ENCODE results near the gene ACSF3.

ACSF3 gene

DNA sequence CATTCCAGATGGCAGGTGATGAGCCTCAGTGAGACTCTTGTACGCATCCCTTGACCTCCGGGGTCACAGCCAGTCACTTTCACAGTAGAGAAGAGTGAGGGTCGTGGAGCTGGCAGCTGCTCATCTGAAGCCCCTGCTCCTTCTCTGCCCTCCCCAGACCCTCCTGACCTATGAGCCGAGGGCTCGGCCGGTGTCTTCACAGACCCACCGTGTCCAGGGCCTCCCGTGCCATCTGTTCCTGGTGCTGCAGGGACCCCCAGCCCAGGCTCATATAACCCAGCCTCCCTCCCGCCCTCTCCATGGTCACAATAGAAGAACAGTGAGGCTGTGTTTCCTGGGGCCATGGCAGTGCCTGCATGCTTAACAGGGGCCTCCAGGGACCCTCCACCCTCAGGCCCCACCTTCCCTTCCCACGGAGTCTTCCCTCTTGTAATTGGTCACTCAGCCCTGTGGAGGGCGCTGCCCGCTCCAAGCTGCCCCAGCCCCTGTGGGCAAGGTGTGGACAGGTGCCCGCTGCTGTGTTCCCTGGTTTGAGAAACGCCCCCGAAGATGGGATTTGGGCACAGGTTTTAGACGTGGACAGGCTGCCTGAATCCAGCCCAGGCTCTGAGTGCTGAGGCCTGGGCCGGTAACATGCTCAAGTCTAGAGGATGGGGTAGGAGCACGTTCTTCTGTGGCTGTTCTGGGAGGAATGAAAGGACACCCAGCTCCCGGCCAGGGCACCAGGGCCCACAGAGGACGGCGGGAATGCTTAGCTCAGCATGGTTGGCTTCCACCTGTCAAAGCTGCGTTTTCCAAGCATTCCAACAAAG is 38.7 kb downstream of the ACSF3 start:
- no peak for DNase-seq

DNA sequence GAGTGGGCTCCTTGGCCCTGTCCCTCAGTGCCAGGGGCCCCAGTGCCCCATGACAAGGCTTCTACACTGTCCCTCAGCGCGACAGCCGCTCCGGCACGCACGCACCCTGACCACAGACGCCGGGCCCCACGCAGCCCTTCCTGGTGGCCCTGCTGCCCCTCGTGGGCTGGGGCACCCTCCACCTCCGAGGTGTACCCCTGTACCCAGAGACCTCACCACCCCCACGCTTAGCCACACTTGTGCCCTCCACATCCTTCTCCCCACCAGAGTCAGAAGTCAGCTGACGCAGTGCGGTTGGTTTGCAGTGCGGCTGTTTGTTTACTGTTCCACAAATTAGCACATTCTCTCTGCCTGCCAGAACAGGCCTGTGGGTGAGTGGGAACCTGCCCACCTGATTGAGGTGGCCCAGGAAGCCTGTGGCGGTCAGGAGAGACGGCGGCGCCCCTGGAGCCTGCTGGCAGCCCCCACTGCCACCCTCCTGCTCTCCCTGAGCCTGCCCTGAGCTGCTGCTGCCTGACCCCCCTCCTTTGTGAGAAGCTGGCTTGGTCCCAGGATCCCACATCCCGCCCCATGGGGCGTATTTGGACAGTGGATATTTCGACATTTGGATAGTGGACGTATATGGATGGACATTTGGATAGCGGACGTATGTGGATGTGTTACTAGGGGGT is 39.9 kb downstream of the ACSF3 start:
- DNase-seq: no peak

- no peak for DNase-seq
Observed at GRCh38 chr16:89134269-89134668, 40.6 kb downstream of the ACSF3 start.

- no peak for DNase-seq
Observed at GRCh38 chr16:89135166-89135565, 41.5 kb downstream of the ACSF3 start.

GRCh38 chr16:89135971-89136765 is 42.5 kb downstream of the ACSF3 start:
- DNase-seq: peak; percentile 89

- DNase-seq: no peak
Observed at GRCh38 chr16:89136931-89137330, 43.3 kb downstream of the ACSF3 start.

GRCh38 chr16:89137666-89138512 is 44.2 kb downstream of the ACSF3 start:
- no peak for DNase-seq

- no peak for DNase-seq
Observed at GRCh38 chr16:89138513-89138795, 44.8 kb downstream of the ACSF3 start.

DNA sequence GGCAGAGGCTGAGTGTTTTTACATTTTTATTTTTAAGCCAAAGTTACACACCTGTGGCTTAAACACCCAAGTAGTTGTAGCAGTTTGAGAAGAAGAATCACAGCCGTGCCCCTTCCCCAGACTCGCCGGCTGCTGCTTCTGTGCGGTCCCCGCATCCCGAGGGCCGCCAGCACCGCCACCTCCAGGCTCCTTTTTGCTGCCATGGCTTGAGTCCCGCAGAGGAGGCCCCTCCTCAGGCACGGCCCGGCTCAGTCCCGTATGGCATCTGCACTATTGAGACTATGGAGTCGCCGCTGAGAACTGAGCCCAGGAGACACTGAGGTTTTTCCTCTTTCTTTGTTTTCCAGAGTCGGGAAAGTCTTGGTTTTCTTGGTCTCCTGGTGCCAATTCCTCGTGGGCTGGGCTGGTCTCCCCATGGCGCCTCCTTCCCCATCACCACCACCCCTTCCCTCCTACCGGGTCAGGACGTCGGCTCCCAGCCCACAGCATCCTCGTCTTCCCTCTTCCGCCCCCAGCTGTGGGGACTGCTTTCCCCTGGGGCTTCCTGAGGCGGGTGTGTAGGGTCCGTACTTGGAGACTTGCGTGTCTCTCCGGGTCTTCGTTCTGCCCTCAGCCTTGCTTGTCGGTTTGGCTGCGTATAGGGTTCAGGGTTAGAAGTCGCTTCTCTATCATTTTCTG is 45.3 kb downstream of the ACSF3 start:
- no peak for DNase-seq

DNA sequence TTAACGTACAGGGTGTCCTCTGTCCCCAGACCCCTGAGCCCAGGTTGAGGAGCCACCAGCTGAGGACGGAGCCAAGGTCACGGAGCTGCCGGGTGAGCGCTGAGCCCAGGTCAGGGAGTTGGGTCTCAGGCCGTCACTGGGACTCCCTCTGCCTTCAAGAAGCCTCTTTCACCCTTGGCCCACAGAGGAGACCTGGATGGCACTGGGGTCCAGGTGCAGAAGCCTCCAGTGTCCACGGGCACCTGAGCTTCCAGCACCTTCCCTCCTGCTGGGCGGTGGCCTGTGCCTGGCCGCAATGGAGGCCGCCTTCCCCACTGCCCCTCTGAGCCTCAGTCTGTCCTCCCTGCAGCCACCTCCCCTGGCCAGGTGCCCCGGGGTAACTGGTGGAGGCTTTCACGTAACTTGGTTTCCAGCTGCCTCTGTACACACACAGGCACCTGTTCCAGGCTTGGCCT is 46.3 kb downstream of the ACSF3 start:
- no peak for DNase-seq

GRCh38 chr16:89140401-89140800 is 46.7 kb downstream of the ACSF3 start:
- no peak for DNase-seq

- no peak for DNase-seq
Observed at GRCh38 chr16:89140981-89141883, 47.6 kb downstream of the ACSF3 start.

GRCh38 chr16:89141884-89142267 is 48.2 kb downstream of the ACSF3 start:
- DNase-seq: no peak

- no peak for DNase-seq
Observed at GRCh38 chr16:89142474-89143195, 49.0 kb downstream of the ACSF3 start.

- no peak for DNase-seq
Observed at GRCh38 chr16:89143201-89143741, 49.6 kb downstream of the ACSF3 start.

GRCh38 chr16:89143911-89144675 is 50.4 kb downstream of the ACSF3 start:
- DNase-seq: no peak

DNA sequence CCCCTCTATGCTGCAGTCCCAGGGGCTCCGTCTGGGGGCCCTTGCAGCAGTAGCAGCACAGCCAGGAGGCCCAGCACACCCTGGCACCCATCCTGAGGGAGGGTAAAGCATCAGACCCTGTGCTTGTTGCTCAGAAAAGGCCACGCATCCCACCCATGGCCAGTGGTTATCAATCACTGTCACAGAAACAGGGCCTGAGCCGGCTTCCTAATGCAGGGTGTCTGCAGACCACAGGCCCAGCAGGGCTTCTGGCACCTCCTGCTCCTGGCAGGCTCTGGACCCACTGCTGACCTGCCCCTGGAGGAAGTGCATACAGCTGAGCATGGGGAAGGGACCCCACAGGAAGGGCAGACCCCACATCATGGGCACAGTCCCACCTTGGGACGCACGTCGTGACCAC is 51.0 kb downstream of the ACSF3 start:
- no peak for DNase-seq

GRCh38 chr16:89145406-89146161 is 51.9 kb downstream of the ACSF3 start:
- no peak for DNase-seq

All from NCI-H1436 (cell line).